ENCODE measurements around the gene PRICKLE4.

Gene PRICKLE4

DNA sequence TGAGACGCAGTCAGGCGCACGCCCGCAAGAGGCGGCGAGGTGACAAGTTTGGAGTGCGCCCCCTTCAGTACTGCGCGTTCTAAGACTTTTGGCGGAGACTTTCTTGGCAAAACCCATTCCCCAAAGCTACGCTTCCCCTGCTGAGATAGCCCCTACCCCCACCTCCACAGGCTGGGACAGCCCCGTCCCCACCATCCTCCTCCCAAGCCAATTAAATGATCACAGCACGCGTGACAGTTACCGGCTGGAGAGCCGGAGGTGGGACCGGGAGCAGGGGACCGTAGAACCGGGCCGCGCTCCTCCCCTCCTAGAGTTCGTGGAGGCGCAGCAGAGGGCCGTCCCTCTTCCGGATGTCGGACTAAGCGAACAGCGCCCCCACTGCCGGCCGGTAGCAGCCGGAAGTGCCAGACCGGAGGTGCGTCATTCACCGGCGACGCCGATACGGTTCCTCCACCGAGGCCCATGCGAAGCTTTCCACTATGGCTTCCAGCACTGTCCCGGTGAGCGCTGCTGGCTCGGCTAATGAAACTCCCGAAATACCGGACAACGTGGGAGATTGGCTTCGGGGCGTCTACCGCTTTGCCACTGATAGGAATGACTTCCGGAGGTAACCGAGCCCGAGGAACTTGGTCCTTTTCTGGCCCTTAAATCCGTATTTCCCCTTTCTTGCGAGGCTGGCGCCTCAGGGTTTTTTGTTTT is 6.8 kb downstream of the PRICKLE4 start, which contains the start of gene TOMM6 (continued):
- TF ChIP-seq AEBP2 (tag by site-specific recombination; IDR thresholded peaks at IDR 0.05; ENCODE audit: borderline replicate concordance) (no peak), ZNF423 (tag by site-specific recombination; IDR thresholded peaks at IDR 0.05) (no peak), ZNF792 (tag by site-specific recombination; IDR thresholded peaks at IDR 0.05) (no peak), ELK4 (IDR thresholded peaks at IDR 0.05; ENCODE audit: borderline replicate concordance, low read depth, low read length) (peak; percentile 76; the same call in 1 of the 2 replicates), ZNF580 (tag by site-specific recombination; IDR thresholded peaks at IDR 0.05) (0 out of 2 replicates have a peak, but pooled peaks have one; percentile 77), ZNF335 (tag by site-specific recombination; conservative IDR thresholded peaks at IDR 0.05) (no peak), ZBTB7A (tag by site-specific recombination; IDR thresholded peaks at IDR 0.05; ENCODE audit: low read depth) (peak; percentile 47; the same call in 1 of the 2 replicates), PRDM10 (tag by site-specific recombination; IDR thresholded peaks at IDR 0.05) (peak; percentile 85), ZXDB (tag by site-specific recombination; IDR thresholded peaks at IDR 0.05) (peak; percentile 85), ZNF623 (tag by site-specific recombination; IDR thresholded peaks at IDR 0.05) (no peak), ZNF416 (tag by site-specific recombination; IDR thresholded peaks at IDR 0.05) (no peak), PBX3 (CRISPR knock-in tag; IDR thresholded peaks at IDR 0.05) (peak; percentile 90), ZNF280C (tag by site-specific recombination; IDR thresholded peaks at IDR 0.05) (no peak), ZNF223 (tag by site-specific recombination; IDR thresholded peaks at IDR 0.05) (no peak), MYNN (tag by site-specific recombination; IDR thresholded peaks at IDR 0.05; ENCODE audit: borderline replicate concordance) (no peak), ZNF24 (tag by site-specific recombination; IDR thresholded peaks at IDR 0.05) (no peak), ZNF114 (tag by site-specific recombination; IDR thresholded peaks at IDR 0.05) (no peak), ZNF23 (tag by site-specific recombination; IDR thresholded peaks at IDR 0.05; ENCODE audit: borderline replicate concordance) (no peak), ZNF404 (tag by site-specific recombination; IDR thresholded peaks at IDR 0.05) (no peak), ZBTB48 (tag by site-specific recombination; IDR thresholded peaks at IDR 0.05) (peak; percentile 86), ZIC2 (tag by site-specific recombination; IDR thresholded peaks at IDR 0.05) (no peak), ZNF529 (tag by site-specific recombination; IDR thresholded peaks at IDR 0.05; ENCODE audit: insufficient replicate concordance) (no peak), ZNF704 (tag by site-specific recombination; IDR thresholded peaks at IDR 0.05) (no peak), ZNF211 (tag by site-specific recombination; IDR thresholded peaks at IDR 0.05; ENCODE audit: low read depth) (no peak), ZNF777 (tag by site-specific recombination; IDR thresholded peaks at IDR 0.05; ENCODE audit: borderline replicate concordance) (no peak; the same call in 1 of the 2 replicates)
- TF ChIP-seq, protein P1, sequence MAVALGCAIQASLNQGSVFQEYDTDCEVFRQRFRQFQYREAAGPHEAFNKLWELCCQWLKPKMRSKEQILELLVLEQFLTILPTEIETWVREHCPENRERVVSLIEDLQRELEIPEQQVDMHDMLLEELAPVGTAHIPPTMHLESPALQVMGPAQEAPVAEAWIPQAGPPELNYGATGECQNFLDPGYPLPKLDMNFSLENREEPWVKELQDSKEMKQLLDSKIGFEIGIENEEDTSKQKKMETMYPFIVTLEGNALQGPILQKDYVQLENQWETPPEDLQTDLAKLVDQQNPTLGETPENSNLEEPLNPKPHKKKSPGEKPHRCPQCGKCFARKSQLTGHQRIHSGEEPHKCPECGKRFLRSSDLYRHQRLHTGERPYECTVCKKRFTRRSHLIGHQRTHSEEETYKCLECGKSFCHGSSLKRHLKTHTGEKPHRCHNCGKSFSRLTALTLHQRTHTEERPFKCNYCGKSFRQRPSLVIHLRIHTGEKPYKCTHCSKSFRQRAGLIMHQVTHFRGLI (tag by site-specific recombination; IDR thresholded peaks at IDR 0.05) = peak; percentile 15; the same call in 1 of the 2 replicates
